Inferior parietal cortex (tissue), 1 donor: ENCODE measurements around the gene PRKG1.

Source experiments
- DNase-seq: peaks from one replicate; pipeline ENCODE4 v3.0.0-alpha.2; 2016; ENCODE audit errors: extremely low spot score

PRKG1 gene

DNA sequence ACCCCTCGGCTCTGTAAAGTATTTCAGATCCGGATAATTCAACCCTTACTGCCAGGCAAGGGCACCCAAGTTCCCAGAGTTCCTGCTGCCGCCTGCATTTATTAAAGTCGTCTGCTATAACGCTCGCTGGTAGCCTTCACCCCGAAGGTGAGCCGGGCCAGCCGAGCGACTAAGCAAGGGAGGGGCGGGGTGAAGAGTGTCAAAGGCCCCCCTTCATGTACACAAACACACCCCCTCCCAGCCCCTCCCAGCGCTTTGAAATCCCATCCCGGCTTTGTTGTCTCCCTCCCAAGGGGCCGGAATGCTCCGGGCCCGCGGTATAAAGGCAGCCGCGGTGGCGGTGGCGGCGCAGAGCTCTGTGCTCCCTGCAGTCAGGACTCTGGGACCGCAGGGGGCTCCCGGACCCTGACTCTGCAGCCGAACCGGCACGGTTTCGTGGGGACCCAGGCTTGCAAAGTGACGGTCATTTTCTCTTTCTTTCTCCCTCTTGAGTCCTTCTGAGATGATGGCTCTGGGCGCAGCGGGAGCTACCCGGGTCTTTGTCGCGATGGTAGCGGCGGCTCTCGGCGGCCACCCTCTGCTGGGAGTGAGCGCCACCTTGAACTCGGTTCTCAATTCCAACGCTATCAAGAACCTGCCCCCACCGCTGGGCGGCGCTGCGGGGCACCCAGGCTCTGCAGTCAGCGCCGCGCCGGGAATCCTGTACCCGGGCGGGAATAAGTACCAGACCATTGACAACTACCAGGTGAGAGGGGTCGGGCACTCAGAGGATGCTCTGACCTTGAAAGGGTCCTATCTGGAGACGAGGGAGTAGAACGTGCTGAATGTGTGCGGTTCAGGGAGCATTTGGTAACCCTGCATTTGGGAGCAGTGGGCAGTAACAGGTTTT lies 1239.9 kb downstream of the PRKG1 start, which contains the start of gene DKK1:
TSS of gene DKK1 (plus strand) at position 349 of the 889 bp plus-strand sequence. CDS start at position 503, 154 bp downstream.
- DNase-seq = peak; percentile 40

DNA sequence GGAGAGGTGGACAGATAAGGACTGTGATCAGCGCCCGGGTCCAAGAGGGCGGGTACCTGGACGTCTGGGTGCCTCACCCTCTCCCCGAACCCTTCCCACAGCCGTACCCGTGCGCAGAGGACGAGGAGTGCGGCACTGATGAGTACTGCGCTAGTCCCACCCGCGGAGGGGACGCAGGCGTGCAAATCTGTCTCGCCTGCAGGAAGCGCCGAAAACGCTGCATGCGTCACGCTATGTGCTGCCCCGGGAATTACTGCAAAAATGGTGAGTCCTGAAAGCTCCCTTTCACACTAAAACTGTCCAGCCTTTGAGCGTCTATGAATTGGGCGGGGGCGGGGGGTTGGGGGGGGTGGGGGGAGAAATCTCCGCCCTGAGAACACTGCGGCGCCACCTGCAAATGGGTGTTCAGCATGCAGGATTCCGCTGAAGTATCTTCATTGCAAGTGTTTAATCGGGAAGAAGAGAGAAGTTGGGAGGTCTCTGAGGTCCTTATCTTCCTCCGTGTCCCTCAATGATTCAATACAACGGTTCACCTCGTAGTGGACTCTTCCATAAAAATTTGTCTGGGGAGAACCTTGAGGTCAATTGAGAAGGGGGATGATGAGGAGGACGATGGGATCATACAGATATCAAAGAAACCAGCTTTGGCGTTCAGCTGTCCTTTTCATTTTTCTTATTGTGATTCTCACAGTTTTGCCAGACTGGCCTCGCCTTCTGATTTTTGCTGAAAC lies 1240.7 kb downstream of the PRKG1 start:
- DNase-seq = no peak

DNA sequence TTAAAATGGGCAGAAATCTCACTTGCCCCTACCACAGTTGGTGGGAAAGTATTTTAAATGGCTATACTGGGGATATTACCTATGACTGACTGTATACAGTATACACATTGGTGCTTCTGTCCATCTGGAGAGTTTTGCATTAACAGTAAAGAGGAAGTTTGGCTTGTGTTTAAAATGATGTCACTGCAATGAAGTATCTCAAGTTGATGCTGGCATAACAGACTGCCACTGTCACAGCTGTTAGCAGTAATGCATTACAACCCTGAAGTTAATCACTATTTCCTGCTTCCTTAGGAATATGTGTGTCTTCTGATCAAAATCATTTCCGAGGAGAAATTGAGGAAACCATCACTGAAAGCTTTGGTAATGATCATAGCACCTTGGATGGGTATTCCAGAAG lies 1241.7 kb downstream of the PRKG1 start:
- DNase-seq = no peak

DNA sequence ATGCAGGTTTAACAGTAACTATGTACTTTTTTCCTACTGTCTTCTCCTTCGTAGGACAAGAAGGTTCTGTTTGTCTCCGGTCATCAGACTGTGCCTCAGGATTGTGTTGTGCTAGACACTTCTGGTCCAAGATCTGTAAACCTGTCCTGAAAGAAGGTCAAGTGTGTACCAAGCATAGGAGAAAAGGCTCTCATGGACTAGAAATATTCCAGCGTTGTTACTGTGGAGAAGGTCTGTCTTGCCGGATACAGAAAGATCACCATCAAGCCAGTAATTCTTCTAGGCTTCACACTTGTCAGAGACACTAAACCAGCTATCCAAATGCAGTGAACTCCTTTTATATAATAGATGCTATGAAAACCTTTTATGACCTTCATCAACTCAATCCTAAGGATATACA lies 1242.2 kb downstream of the PRKG1 start:
- DNase-seq = no peak

DNA sequence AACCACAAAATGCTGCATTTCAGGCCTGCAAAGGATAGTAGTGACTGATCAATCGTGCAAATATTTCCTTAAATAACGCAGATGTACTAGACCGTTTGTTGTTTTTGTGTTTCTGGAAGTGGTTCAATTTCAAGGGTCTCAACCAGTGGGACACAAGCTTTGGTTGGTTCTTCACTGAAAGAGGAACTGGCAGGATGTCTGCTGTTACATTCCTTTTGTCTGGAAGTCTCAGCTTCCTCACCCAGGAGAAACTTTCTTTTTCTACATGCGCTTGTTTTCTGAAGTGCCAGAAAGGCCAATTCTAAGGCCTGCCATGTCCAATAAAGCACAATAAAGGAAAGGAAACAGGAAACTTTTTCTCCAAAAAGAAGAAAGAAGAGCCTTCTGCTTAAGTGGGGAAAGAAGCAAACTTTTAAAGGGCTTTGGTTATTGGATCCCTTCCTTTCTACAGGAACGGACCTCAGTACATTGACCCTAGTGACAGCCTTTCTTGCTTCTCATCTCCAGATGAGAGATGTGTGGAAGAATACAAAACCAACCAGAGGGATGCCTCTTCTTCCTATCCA lies 1243.9 kb downstream of the PRKG1 start:
- no peak for DNase-seq

DNA sequence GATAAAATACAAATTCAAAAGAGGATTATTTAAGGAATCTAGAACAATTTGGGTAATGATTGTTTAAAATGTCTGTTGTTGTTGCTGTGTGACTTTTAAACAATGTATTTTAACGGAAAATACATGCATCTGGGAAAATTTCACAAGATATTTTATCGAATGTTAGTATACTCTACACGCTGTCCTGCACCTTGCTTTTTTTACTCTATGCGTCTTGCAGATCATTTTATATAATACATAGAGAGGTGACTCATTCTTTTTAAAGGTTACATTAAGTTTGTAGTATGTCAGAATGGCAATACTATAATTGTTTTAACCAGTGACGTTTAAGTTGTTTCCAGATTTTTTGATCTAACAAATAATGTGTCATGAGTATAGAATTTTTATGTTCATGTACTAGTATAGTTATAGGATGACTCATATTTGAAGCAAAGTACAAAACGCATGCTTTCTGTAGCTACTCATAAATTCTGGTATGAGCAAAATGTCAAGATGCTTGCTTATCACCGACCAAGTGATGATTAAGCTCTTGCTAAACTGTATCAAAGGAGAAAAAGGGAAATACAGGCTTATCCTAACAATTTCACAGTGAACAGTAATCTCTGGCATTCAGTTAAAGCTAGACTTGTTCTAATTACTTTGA lies 1244.7 kb downstream of the PRKG1 start:
- DNase-seq = no peak

DNA sequence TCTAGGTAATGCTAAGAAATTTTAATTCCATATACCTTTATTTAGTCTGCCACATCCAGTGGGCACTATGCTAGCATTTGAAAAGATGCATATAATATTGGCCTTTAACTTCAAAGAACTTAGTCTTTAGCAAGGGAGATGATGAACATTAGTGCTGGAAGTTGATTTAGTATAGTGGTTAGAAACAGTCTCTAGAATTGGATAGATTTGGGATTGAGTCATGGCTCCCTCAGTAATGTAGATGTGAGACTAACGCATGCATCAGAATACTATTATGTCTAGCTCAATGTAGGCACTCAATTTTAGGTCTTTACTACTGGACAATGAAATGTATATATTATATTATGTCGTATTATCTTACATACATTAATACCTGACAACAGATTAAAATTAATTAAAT lies 1245.6 kb downstream of the PRKG1 start:
- DNase-seq = no peak

DNA sequence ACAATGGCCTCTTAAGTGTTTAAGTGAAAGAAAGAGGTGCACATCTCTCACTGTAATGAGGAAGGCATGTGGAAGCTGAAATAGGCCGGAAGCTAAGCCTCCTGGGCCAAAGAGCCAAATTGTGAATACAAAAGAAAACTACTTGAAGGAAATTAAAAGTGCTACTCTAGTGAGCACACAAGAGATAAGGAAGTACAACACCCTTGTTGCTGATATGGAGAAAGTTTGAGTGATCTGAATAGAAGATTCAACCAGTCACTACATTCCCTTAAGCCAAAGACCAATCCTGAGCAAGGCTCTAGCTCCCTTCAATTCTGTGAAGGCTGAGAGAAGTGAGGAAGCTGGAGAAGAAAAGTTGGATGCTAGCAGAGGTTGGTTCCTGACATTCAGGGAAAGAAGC lies 1248.0 kb downstream of the PRKG1 start:
- DNase-seq = no peak

DNA sequence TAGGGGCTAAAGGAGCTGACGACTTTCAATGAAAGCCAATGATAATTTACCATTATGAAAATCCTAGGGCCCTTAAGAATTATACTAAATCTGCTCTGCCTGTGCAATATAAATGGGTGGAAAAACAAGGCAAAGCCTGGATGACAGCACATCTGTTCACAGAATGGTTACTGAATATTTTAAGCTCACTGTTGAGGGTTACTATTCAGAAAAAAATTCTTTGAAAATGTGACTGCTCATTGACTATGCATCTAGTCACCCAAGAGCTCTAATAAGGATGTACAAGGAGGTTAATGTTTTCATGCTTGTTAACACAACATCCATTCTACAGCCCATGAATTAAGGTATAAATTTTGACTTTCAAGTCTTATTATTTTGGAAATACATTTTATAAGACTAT lies 1248.6 kb downstream of the PRKG1 start:
- DNase-seq = no peak

DNA sequence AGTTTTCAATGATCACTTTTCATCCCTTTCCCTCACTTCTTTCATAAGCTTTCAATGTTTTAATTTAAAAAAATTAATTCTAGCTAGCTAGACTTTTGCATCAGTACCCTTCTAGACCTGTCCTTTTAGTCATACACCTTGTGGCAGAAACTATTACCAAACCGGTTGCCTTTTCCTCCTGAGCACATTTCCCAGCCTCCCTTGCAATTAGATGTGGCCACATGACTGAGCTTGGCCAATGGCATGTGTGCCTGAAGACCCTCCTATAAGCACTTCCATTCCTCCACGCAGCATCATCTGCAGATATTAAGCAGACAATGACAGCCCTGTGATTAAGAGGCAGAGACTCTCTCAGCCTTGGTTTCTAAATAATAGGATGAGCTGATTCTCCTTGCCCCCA lies 1252.1 kb downstream of the PRKG1 start:
- no peak for DNase-seq

DNA sequence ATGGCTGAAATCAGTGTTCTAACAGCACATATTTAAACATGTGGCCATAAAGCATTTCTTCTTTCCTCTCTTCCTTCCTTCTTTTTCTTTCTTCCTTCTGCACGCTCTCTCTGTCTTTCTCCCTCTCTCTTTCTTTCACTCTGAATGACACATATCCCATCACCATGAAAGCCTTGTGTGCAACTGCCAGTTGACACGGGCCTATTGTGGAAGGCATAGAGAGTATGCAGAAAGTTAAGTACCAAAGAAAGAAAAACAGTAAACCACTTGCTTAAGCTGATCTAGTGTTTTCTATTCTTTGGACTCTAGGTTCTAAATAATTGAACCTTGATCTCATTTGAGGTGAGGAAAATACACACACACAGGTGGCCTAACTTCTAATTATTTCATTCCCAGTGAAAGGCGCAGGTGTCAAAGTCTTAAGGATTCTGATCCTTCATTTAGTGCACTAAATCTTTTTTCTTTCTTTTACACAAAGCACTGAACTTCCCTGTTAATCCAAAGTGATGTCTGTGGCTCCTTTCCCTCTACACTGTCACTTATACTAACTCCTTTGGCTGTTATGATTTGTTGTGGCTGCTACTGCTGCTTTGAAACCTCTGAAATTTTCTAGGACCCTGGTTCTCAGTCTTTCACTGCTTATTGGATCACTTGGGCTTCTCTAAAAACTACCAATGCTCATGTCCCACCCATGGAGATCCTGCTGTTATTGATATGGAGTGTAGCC lies 1257.5 kb downstream of the PRKG1 start:
- no peak for DNase-seq

DNA sequence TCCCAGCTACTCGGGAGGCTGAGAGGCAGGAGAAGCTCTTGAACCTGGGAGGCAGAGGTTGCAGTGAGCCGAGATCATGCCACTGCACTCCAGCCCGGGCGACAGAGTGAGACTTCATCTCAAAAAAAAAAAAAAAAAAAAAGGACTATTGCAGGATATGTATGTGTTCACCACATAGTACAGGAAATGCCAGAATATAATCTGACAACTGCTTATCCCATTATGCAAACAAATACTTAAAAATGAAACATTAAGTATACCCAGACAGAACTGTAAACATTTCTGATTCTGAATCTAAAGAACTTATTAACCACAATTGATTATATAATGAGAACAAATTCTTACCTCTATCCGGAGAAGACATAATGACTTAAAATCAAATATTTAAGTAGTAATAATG lies 1258.5 kb downstream of the PRKG1 start:
- no peak for DNase-seq

DNA sequence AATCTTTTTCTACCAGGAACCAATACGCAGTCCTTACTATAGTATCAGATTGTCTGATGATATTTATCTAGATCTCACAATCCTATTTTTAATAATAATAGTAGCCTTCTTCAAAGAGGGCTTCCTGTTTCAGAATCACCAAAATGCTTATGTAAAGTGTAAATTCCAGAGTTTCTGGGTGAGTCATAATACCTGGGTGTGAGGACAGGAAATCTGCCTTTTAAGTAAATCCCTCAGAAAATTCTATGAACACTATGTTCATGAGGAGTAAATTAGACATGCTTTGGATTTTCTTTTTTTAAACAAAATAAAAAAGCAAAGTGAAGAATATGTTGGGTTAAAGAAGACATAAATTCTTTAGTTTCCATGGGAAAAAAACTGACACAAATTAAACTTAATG lies 1260.3 kb downstream of the PRKG1 start:
- no peak for DNase-seq

DNA sequence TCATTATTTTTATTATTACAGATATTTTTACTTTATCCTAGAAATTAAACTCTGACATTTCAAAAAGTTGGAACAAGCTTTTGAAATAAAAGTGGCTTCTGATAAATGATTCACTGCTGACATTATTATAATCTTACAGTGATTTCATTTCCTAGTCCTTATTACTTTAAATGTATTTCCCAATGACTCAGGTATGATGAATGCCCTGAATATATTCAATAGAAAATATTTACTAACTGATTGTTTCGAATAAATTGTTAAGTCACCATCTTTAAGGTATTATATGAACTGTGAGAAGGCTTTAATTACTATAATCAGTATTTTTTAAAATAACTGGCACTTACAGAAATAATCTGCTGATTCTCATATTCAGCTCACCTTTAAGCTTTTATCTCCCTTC lies 1261.4 kb downstream of the PRKG1 start:
- DNase-seq = no peak

DNA sequence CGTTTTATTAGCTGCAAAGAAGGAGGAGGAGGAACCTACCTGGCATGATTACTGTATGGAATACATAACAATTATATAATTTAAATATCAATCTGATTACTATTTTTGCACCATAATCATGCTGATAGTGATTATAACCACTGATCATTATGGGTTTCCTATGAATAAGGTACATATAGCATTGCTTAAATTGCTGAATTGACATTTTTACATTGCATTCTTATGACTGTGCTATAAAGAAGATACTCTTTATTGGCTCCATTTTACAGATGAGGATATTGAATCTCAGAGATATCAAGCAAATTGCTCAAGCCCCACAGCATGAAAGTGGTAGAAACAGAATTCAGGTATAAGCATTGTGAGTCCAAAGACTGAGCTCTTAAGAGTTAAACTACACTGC lies 1262.9 kb downstream of the PRKG1 start:
- no peak for DNase-seq

DNA sequence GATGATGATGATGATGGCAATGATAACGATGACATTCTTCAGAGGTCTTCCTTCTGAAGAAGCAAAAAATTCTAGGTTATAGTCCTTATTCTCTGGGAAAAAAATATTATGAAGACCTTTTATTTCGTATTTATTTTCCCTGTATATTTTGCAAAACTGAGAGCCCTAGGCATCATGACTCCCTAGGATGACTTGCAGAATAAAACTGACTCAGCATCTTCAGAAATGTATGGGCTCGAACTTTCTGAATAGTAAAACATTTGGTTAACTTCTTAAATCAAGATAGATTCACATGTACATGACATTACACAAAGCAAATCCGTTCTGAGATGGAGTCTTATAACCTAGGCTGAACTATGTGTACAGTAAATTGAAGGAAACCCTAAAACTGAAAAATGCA lies 1269.2 kb downstream of the PRKG1 start:
- no peak for DNase-seq

DNA sequence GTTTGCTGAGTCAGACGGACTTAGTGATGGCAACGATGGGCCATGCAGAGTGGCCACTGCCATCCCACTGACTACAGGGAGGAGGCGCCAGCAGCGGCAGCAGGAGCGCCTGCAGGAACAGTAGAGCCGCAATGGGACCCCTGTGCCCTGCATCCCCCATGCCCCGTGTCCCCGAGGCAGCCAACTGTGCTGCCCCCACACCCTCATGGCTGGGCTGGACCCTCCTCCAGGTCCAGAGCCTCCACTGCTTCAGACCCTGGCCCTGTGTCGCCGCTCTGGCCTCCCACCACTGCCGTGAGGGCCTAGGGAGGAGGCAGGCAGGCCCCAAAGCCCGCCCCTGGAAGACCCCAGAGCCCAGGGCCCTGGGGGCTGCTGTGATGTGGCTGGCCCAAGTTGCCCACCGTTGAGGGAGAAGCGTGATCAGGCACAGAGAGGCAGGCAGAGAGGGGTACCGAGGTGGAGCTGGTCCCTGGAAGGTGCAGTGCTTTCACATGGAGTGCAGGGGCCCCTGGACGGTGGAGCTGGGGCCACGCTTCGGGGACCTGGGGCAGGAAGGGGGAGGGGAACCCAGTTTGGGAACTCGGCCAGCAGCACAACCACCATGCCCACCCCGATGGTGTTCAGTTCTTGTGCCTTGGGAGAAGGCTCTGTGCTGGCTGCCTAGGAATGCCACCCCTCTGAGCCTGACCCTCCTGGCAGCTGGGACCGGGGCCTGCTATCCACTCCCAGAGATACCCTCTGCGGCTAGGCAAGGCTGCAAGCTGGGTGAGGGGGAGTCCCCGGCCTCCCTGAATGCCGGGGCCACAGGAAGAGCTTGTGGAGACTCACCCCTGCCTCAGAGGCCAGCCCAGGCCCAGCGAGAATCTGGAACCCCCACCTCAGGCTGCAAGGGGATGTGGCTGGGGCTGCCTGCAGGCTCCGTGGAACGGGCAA lies 1272.4 kb downstream of the PRKG1 start:
- DNase-seq = no peak

DNA sequence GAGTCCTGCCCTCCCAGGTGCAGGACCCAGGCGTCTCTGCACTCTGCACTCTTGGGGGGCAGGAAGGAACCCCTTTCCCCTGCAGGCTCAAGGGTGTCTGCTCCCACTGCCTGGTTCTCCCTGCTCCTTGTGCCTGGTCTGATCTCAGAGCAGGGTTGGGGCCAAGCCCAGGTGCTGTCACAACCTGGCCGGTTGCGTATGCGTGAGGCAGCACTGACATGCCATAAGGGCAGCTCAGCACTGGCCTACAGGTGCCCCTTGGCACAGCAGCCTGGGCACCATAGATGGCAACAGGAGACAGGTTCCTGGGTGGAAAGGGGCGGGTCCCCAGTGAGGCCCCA lies 1273.0 kb downstream of the PRKG1 start:
- no peak for DNase-seq
